Measurements from ENCODE around the gene PIGS.
"Not testable (repeated sequence)": the region's sequence is repeated elsewhere in the genome, so short reads cannot be mapped to it uniquely, and the experiment has no call there.

The PIGS gene

GRCh38 chr17:28571361-28572122 is at the start of gene PIGS:
PIGS (minus strand) TSS chr17:28571524; CDS start chr17:28571496, 28 bp downstream.
- peak; percentile 91 for DNase-seq

GRCh38 chr17:28620010-28620409 is 48.7 kb upstream of the PIGS start:
- no peak for DNase-seq

- DNase-seq = no peak
Observed at GRCh38 chr17:28618464-28618863, 47.1 kb upstream of the PIGS start.

GRCh38 chr17:28616281-28616680 is 45.0 kb upstream of the PIGS start:
- no peak for DNase-seq

- DNase-seq = no peak
Observed at GRCh38 chr17:28615260-28615940, 44.1 kb upstream of the PIGS start.

GRCh38 chr17:28613931-28614381 is 42.6 kb upstream of the PIGS start, which contains the start of gene RSKR:
RSKR (minus strand) TSS chr17:28614185; CDS start chr17:28614161, 24 bp downstream.
- DNase-seq = no peak

GRCh38 chr17:28612936-28613872 is 41.9 kb upstream of the PIGS start:
- no peak for DNase-seq

GRCh38 chr17:28612531-28612930 is 41.2 kb upstream of the PIGS start:
- DNase-seq = no peak

GRCh38 chr17:28610376-28610775 is 39.1 kb upstream of the PIGS start:
- DNase-seq = no peak

- not testable (repeated sequence) for DNase-seq
Observed at GRCh38 chr17:28604031-28604430, 32.7 kb upstream of the PIGS start.

- DNase-seq = no peak
Observed at GRCh38 chr17:28599311-28600184, 28.2 kb upstream of the PIGS start.

- DNase-seq = peak; percentile 88
Observed at GRCh38 chr17:28598799-28599310, 27.5 kb upstream of the PIGS start, which contains the start of gene SPAG5. SPAG5 (minus strand) TSS chr17:28599025; CDS start chr17:28598946, 79 bp downstream.

- DNase-seq = no peak
Observed at GRCh38 chr17:28598389-28598788, 27.1 kb upstream of the PIGS start.

GRCh38 chr17:28597606-28598383 is 26.5 kb upstream of the PIGS start:
- no peak for DNase-seq

GRCh38 chr17:28592260-28592659 is 20.9 kb upstream of the PIGS start:
- DNase-seq = no peak

- no peak for DNase-seq
Observed at GRCh38 chr17:28585851-28586250, 14.5 kb upstream of the PIGS start.

- DNase-seq = no peak
Observed at GRCh38 chr17:28584434-28584833, 13.1 kb upstream of the PIGS start.

- no peak for DNase-seq
Observed at GRCh38 chr17:28582513-28582912, 11.2 kb upstream of the PIGS start.

GRCh38 chr17:28580959-28581358 is 9.6 kb upstream of the PIGS start:
- DNase-seq = no peak

- no peak for DNase-seq
Observed at GRCh38 chr17:28579526-28579925, 8.2 kb upstream of the PIGS start.

All from NCI-H226 (cell line).